Choroid plexus epithelial cell (primary cell): ENCODE data around the gene TSPAN4.
A peak's percentile ranks its signal among the peaks of the same experiment; 100 is the strongest.

Source experiments
- DNase-seq: peaks from one replicate; pipeline ENCODE4 v3.0.0-alpha.2; 2010; ENCODE audit warnings: low read depth
- H3K4me3 ChIP-seq: 2 replicates; pipeline ENCODE4 v1.5.1; 2011; ENCODE audit warnings: low read depth, mild to moderate bottlenecking, control low read depth, low read length, moderate library complexity
- TF ChIP-seq, protein P1 (sequence below): conservative IDR thresholded peaks from 2 replicates; pipeline ENCODE4 v1.5.1; 2011; ENCODE audit warnings: low read depth, mild to moderate bottlenecking, control low read depth, inconsistent platforms, low read length, moderate library complexity

Gene TSPAN4

DNA sequence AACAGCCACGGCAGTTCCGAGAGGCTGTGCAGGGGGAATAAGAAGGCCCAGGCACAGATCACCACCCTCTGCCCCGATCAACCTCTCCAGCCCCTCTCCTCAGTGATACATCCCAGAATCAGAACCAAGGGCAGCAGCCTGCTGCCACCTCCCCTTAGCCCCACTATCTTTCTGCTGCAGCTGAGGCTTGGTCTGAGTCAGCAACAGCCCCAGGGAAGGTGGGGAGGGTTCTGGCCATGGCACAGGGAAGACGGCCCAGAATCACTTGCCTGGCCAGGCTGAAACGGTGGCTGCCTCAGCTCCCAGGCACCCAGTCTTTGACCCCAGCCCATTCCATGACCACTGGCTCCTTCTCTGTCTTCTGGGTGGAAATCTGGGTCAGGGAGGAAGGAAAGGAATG is 65.6 kb downstream of the TSPAN4 start:
- TF ChIP-seq, protein P1, sequence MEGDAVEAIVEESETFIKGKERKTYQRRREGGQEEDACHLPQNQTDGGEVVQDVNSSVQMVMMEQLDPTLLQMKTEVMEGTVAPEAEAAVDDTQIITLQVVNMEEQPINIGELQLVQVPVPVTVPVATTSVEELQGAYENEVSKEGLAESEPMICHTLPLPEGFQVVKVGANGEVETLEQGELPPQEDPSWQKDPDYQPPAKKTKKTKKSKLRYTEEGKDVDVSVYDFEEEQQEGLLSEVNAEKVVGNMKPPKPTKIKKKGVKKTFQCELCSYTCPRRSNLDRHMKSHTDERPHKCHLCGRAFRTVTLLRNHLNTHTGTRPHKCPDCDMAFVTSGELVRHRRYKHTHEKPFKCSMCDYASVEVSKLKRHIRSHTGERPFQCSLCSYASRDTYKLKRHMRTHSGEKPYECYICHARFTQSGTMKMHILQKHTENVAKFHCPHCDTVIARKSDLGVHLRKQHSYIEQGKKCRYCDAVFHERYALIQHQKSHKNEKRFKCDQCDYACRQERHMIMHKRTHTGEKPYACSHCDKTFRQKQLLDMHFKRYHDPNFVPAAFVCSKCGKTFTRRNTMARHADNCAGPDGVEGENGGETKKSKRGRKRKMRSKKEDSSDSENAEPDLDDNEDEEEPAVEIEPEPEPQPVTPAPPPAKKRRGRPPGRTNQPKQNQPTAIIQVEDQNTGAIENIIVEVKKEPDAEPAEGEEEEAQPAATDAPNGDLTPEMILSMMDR: no peak
- no peak for DNase-seq
- H3K4me3 ChIP-seq: no peak overlapping the region

DNA sequence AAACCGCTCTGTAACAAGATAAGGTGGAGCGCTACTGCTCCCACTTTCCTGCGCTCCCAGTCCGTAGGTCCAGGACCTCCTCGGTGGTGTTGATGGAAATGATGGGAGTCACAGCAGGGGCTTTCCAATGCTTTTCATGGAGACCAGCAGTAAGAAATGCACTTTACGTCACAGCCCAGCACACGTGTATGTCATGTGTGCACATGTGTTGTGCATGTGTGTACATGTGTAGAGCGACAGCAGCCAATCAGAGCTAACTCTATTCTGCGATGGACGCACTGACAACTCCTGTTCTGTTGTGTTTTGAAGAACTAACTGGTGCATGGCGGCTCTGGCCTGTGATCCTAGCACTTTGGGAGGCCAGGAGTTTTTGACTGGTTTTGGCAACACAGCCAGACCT is 66.8 kb downstream of the TSPAN4 start:
- TF ChIP-seq, protein P1: no peak
- H3K4me3 ChIP-seq: no peak overlapping the region
- DNase-seq: no peak

DNA sequence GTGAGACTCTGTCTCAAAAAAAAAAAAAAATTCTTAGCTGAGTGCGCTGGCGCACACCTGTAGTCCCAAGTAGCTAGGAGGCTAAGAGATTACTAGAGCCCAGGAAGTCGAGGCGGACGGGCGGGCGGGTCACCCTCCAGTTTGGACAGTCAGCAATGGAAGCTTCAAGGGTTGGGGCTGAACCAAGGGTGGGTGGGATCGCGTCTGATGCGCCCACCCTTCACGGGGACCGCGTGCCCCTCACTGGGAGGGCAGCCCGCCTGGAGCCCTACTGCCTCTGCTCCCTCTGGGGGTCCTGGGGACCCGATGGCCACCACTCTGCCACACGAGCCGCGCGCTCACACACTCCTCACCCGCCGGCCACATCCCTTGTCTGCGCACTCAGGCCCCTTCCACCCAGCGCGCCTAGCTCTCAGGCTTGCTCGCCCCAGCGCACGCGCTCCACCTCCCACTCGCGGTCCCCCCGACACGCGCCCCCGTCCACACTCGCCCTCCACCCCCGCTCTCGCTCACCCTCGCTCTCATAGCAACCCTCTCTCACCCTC is 67.5 kb downstream of the TSPAN4 start:
- TF ChIP-seq, protein P1: no peak
- no peak for DNase-seq
- H3K4me3 ChIP-seq: peak overlapping the region; percentile 78

DNA sequence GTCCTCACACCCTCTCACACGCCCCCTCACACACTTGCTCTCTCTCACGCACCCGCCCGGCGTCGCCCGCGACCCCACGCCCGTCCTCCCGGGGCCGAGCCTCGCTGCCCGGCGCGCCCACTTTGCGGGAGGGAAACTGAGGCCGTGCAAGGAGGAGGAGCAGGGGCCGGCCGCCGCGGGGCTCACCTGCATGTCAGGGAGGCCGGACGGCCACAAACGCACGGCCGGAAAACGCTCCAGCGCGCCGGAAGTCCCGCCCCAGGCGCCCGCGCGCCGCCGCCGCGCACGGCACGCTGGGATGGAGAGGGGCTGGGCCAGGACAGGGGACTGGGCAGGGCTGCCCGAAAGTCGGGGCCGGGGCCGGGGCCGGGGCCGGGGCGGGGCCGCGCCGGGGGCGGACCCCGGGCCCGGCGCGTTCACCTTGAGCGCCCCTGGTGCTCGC is 68.0 kb downstream of the TSPAN4 start, which contains the start of gene CHID1:
TSS of gene CHID1 (minus strand) at position 222 of the 442 bp plus-strand sequence. CDS start 5,994 bp downstream, outside the sequence.
- TF ChIP-seq, protein P1: no peak
- peak; percentile 79 for DNase-seq

DNA sequence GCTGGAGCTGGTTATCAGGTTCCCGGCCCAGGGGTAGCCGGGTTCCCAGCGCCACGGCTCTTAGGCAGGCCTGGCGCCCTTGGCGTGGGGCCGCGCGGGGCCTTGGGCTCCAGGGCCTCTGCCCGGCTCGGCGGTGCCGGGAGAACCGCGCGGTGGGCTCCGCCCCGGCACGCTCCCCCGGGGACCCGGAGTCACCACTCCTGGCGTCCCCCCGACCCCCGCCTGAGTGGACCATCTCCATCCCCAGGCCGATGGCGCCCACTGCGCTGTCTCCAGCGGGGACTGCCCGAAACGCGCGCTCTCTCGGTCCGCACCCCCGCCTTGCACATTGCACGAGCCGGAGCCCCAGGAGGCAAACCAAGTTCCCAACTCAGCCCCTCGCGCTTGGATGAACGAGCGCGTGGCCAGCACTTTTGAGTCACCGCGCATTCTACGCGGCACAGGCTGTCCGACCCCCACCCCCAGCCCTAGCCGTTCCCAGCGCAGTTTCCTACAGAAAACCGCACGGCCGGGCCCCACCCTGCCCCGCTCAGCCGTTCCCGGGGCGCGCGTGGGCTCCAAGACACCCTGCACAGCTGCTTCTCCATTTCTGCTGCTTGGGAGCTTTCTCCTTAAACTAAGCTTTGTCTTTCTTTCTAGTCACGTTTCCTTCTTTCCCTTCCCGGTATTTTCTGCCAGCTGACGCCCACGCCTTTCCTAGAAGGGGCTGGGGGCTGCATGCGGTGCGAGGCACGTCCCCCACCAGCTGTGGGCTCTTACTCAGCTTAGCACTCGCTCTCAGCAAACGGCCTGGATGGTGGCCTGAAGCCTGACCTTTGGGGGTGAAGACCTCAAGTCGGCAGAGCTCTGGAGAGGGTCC is 68.6 kb downstream of the TSPAN4 start:
- peak; percentile 88 for DNase-seq
- TF ChIP-seq, protein P1: no peak
- peak overlapping the region; percentile 78 for H3K4me3 ChIP-seq

More for the DNA sequence above, 68.0 kb downstream of the TSPAN4 start, which contains the start of gene CHID1:
- H3K4me3 ChIP-seq: peak within 1 kb of the TSS; percentile 78

DNA sequence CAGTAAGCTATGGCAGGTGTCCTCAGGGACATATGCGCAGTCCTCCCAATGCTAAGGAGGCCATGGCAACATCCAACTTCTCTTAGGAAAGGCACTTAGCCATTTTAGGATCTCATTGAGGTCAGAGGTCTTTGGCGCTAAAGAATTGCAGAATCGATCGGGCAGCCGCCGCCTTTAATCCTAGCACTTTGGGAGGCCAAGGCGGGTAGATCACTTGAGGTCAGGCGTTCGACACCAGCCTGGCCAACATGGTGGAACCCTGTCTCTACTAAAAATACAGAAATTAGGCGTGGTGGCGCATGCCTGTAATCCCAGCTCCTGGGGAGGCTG is 69.2 kb downstream of the TSPAN4 start:
- TF ChIP-seq, protein P1: no peak
- no peak overlapping the region for H3K4me3 ChIP-seq
- DNase-seq: no peak
